Measurements from ENCODE around the gene GRHL1.

DNA sequence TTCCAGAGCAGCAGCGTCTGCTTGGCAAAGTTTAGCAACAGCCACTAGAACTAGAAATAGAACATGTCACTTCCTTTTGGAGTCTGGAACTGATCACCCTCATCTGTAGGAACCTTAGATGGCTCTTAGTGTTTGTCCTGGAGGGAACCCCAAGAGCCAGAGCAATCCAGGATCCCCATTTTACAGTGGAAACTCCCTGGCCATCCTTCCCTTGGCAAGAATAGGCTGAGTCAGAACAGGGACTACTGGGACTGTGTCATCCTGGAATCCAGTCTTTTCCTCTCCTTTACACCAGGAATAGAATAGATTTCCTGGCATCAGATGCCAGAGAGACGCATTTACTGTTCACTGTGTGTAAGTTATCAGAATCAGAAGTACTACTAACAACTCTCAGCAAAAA lies 33.2 kb upstream of the GRHL1 start:
- TF ChIP-seq, protein P1, sequence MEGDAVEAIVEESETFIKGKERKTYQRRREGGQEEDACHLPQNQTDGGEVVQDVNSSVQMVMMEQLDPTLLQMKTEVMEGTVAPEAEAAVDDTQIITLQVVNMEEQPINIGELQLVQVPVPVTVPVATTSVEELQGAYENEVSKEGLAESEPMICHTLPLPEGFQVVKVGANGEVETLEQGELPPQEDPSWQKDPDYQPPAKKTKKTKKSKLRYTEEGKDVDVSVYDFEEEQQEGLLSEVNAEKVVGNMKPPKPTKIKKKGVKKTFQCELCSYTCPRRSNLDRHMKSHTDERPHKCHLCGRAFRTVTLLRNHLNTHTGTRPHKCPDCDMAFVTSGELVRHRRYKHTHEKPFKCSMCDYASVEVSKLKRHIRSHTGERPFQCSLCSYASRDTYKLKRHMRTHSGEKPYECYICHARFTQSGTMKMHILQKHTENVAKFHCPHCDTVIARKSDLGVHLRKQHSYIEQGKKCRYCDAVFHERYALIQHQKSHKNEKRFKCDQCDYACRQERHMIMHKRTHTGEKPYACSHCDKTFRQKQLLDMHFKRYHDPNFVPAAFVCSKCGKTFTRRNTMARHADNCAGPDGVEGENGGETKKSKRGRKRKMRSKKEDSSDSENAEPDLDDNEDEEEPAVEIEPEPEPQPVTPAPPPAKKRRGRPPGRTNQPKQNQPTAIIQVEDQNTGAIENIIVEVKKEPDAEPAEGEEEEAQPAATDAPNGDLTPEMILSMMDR (IDR thresholded peaks at IDR 0.05): no peak
- no peak for TF ChIP-seq POLR2A (IDR thresholded peaks at IDR 0.05)

All from vagina (tissue), 2 donors.